Heart right ventricle (tissue), 16 donors: Measurements from ENCODE around the gene CASKIN1. TPM values are rescaled to one million over a fixed set of nuclear protein-coding genes. Genes with fewer than 3 reads are reported as not detected.

Source experiments
- ATAC-seq, 8 donors: fragments of 200-7000 bp; cut with Tn5 transposase; one replicate each; pipeline ENCODE4 v1.9.1; 2020; ENCODE audit warnings: mild to moderate bottlenecking in 8 of 8, moderate library complexity in 8 of 8, moderate number of reproducible peaks in 1 of 8
- DNase-seq, 2 donors: peaks; one replicate each; pipeline ENCODE4 v3.0.0-alpha.2; 2020
- H3K27ac ChIP-seq, 10 donors: fragments of 200-600 bp; sonication (generic) in 2 of 10; one replicate each; pipeline versions ENCODE4 v1.5.0 to v1.8.0; 2020 to 2022; ENCODE audit warnings: mild to moderate bottlenecking in 3 of 10
- H3K27me3 ChIP-seq, 7 donors: fragments of 200-600 bp; one replicate each; pipeline ENCODE4 v1.8.0; 2021 to 2022; ENCODE audit warnings: mild to moderate bottlenecking in 2 of 7
- H3K36me3 ChIP-seq, 9 donors: fragments of 200-600 bp; sonication (generic) in 1 of 9; one replicate each; pipeline versions ENCODE4 v1.5.0 to v1.8.0; 2020 to 2022; ENCODE audit warnings: mild to moderate bottlenecking in 2 of 9
- H3K4me1 ChIP-seq, 9 donors: fragments of 200-600 bp; sonication (generic) in 1 of 9; one replicate each; pipeline versions ENCODE4 v1.5.0 to v1.8.0; 2020 to 2022; ENCODE audit warnings: mild to moderate bottlenecking in 4 of 9
- H3K4me3 ChIP-seq, 10 donors: fragments of 200-600 bp; sonication (generic) in 2 of 10; one replicate each; pipeline versions ENCODE4 v1.5.0 to v1.8.0; 2020 to 2022; ENCODE audit warnings: mild to moderate bottlenecking in 7 of 10, moderate library complexity in 2 of 10
- H3K9me3 ChIP-seq, 11 donors: fragments of 200-600 bp in 10 of 11; sonication (generic) in 2 of 11; one replicate each; pipeline versions ENCODE4 v1.5.0 to v1.8.0; 2013 to 2022; ENCODE audit warnings: mild to moderate bottlenecking in 2 of 11, control low read depth in 1 of 11, moderate library complexity in 1 of 11
- WGBS, 2 donors: extraction: QIAGEN DNeasy Blood & Tissue Kit; methylation state at CpG; one replicate each; pipeline ENCODE4 v1.1.7; 2013; ENCODE audit warnings: inconsistent platforms in 1 of 2; 5-methylcytosine and 5-hydroxymethylcytosine counted together
- intact Hi-C, 10 donors: fragments of 100-400 bp; cut with DNase I; formaldehyde crosslinking; loops; one replicate each; pipeline versions ENCODE4 v1.11.1 to v1.14.2; 2022
- polyA plus RNA-seq, 2 donors: library from polyadenylated mRNA; stranded (reverse); fragments of 200-250 nt; gene quantifications; one replicate each; pipeline ENCODE4 v1.2.3, GENCODE V29; 2013
- total RNA-seq, 10 donors: library from RNA; stranded (reverse); fragmentation: NEBNext Ultra II Directional in 3 of 10; extraction: Animal tissue kit (Norgen Biotek cat#: 25700) in 3 of 10; gene quantifications; one replicate each; pipeline versions ENCODE4 v1.2.1 to v1.2.4, GENCODE V29; 2021 to 2023
- TF ChIP-seq, protein P1 (sequence below), 9 donors: fragments of 200-600 bp; sonication (generic) in 2 of 9; IDR thresholded peaks; one replicate each; pipeline versions ENCODE4 v1.5.0 to v1.8.0; 2021 to 2022; ENCODE audit warnings: antibody characterized with exemption in 9 of 9, mild to moderate bottlenecking in 5 of 9, moderate library complexity in 1 of 9
- donor health status: Arrhythmogenic right ventricular cardiomyopathy.
- donor health status: ischemic (EF 13 %, LVEDD 7.1; RV severe dilation, severe dysfunction).
- donor health status: healthy with polysubstance abuse.
- donor health status: DM: no; HTN: yes; CAD: no.
- donor health status: DM: no; HTN: no; CAD: no.
- donor health status: ischemic (EF 25% LVEDD 6.9; RV normal size, moderate dysfunction).
- donor health status: ischemic (EF 25% LVEDD 5.7; RV mildly dilated, moderate dysfunction).
- donor health status: healthy.
- donor health status: DM: yes; HTN: yes; CAD: no.
- donor health status: Ischemic cardiomyopathy.
- donor health status: ischemic (EF 35%, LVEDD 5.7; RV mildly dilated, moderate dysfunction).
- donor health status: nonischemic (EF 11% LVEDD 7.7; RV severe dilation, severe dysfunction).
- donor health status: DM: yes; HTN: yes; CAD: no.
- donor health status: PGD.
- donor health status: ischemic (EF 29% LVEDD 5.4; RV normal size, mild dysfunction).
- donor health status: nonischemic (EF 23%, LVEDD 6.1; RV moderate dilation, normal function).

The CASKIN1 gene
- total and polyA plus RNA-seq, 12 donors: 0.24 to 6.0 (median 1.1) TPM

DNA sequence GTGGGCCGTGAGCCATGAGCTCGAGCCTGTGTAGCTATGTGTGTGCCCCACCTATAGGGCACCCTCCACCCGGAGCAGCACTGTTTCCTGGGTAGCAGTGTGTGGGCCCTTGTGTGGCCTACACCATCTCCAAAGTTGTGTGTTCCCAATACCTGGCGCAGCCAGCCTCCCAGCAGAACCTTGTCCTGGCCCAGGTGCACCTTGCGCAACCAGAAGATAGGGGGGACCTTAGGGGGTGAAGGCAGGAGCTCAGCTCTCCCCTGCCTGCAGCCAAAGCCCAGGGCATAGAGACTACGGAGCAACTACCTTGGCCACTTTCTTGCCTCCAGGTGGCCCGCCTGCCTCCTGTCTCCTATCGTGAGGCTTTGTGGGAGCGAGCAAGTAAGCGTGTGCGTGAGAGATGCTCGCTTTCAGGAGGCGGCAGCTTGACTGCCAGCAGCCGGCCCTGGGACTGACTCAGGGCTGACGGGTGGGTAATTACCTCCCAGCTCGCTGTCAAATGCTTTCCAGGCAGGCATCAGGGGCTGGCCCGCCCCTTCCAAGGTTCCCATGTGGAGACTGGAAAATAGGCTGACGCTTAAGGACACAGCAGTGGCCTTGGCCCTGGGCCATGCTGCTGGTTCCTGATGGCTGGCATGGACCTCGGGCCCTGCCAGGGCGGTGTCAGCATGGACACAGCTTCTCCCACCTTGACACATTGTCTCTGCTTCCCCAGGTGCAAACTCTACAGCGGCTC lies 21.8 kb downstream of the CASKIN1 start:
- no peak overlapping the region for H3K27ac ChIP-seq
- H3K9me3 ChIP-seq: no peaks in the 10 kb centered on the region
- intact Hi-C loops: no loop called here
- ATAC-seq (no peak), DNase-seq (no peak)
- H3K4me1 ChIP-seq: peaks cover 0 to 5% (median 0%) of the 10 kb centered on the region in 9 donors
- H3K27me3 ChIP-seq: peaks cover 0 to 3% (median 0%) of the 10 kb centered on the region in 7 donors
- H3K36me3 ChIP-seq: peaks cover 0 to 84% (median 33%) of the 10 kb centered on the region in 9 donors
- H3K4me3 ChIP-seq: no peak overlapping the region
- TF ChIP-seq, protein P1, sequence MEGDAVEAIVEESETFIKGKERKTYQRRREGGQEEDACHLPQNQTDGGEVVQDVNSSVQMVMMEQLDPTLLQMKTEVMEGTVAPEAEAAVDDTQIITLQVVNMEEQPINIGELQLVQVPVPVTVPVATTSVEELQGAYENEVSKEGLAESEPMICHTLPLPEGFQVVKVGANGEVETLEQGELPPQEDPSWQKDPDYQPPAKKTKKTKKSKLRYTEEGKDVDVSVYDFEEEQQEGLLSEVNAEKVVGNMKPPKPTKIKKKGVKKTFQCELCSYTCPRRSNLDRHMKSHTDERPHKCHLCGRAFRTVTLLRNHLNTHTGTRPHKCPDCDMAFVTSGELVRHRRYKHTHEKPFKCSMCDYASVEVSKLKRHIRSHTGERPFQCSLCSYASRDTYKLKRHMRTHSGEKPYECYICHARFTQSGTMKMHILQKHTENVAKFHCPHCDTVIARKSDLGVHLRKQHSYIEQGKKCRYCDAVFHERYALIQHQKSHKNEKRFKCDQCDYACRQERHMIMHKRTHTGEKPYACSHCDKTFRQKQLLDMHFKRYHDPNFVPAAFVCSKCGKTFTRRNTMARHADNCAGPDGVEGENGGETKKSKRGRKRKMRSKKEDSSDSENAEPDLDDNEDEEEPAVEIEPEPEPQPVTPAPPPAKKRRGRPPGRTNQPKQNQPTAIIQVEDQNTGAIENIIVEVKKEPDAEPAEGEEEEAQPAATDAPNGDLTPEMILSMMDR (IDR thresholded peaks at IDR 0.05): no peak
- WGBS, 2 donors: 90 to 91% methylated on average over 21 of the region's 21 CpGs

DNA sequence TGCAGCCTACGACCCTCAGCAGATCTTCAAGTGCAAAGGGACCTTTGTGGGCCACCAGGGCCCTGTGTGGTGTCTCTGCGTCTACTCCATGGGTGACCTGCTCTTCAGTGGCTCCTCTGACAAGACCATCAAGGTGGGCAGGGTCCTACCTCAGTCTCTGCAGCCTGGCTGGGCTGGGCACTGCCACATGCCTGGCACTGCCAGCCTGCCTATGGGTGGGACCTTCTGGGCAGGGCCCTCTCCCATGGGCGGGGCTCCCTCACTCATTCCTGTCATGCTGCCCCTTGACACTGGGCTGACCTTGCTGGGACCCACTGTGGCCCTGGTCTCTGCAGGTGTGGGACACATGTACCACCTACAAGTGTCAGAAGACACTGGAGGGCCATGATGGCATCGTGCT lies 22.5 kb downstream of the CASKIN1 start:
- DNase-seq: no peak
- TF ChIP-seq, protein P1 (IDR thresholded peaks at IDR 0.05): no peak
- peaks cover 0 to 90% (median 33%) of the 10 kb centered on the region in 9 donors for H3K36me3 ChIP-seq
- no peaks in the 10 kb centered on the region for H3K9me3 ChIP-seq
- intact Hi-C loops: no loop called here
- no peak overlapping the region for H3K4me3 ChIP-seq
- no peak overlapping the region for H3K27ac ChIP-seq
- 96% methylated on average over 4 of the region's 4 CpGs for WGBS, 2 donors
- H3K4me1 ChIP-seq: peaks cover 0 to 11% (median 0%) of the 10 kb centered on the region in 9 donors
- ATAC-seq: no peak
- peaks cover 0 to 3% (median 0%) of the 10 kb centered on the region in 7 donors for H3K27me3 ChIP-seq

DNA sequence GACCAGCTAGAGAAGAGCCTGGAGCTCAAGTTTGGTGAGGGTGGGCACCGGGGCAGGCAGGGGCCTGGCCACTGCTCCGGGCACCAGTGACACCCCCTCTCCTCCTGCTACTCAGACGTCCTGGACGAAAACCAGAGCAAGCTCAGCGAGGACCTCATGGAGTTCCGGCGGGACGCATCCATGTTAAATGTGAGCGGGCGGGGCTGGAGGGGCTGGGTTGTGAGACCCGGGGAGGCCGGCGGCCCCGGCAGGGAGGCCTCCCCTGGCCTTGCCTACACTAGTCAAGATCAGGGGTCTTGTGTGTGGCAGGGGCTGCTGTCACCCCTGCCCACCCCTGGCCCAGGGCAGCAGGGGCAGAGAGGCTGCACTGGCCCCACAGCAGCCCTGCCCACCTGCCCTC lies 23.0 kb downstream of the CASKIN1 start:
- Histone ChIP-seq H3K9me3 (no peaks in the 10 kb centered on the region), H3K4me1 (peaks cover 0 to 14% (median 0%) of the 10 kb centered on the region in 9 donors), H3K4me3 (no peak overlapping the region), H3K27me3 (peaks cover 0 to under 1% (median 0%) of the 10 kb centered on the region in 7 donors), H3K36me3 (peaks cover 0 to 94% (median 33%) of the 10 kb centered on the region in 9 donors), H3K27ac (no peak overlapping the region)
- intact Hi-C loops: no loop called here
- WGBS, 2 donors: 87 to 91% methylated on average over 14 of the region's 14 CpGs
- no peak for DNase-seq
- ATAC-seq: no peak
- TF ChIP-seq, protein P1 (IDR thresholded peaks at IDR 0.05): no peak

DNA sequence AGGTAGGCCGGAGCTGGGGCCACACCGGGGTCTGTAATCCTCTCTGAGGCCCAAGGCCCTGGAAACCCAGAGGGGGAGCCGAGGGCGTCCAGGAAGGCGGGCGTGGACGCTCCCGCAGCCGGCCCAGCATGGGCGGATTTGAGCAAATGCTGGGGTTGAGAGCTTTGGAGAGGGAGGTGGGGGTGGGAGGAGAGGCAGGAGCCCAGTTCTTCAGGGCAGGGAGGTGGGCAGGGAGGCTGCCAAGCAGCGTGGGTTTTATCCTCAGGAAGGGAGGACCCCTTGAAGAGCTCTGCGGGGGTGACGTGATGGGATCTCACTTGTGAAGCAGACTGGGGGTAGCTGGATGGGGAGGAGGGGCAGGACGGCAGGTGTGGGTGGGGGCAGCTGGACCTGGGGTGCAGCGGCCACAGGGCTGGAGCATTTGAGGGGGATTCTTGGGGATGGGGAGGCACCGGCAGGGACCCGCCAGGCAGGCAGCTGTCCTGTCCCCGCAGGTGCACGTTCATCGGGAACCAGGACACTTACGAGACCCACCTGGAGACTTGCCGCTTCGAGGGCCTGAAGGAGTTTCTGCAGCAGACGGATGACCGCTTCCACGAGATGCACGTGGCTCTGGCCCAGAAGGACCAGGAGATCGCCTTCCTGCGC lies 23.6 kb downstream of the CASKIN1 start:
- WGBS, 2 donors: 93 to 94% methylated on average over 29 of the region's 29 CpGs
- DNase-seq (no peak), ATAC-seq (no peak)
- Histone ChIP-seq H3K27me3 (no peaks in the 10 kb centered on the region), H3K9me3 (no peaks in the 10 kb centered on the region), H3K36me3 (peaks cover 0 to 95% (median 33%) of the 10 kb centered on the region in 9 donors), H3K4me3 (no peak overlapping the region), H3K4me1 (peaks cover 0 to 14% (median 0%) of the 10 kb centered on the region in 9 donors), H3K27ac (no peak overlapping the region)
- intact Hi-C loops: no loop called here
- TF ChIP-seq, protein P1 (IDR thresholded peaks at IDR 0.05): no peak
